HepG2 (cell line): ENCODE data around the gene RBSN.

Source experiments
- GZF1 ChIP-seq: sonication (generic); formaldehyde crosslinking; IDR thresholded peaks from 2 replicates; pipeline ENCODE4 v1.5.1; 2020; ENCODE audit warnings: mild to moderate bottlenecking, missing genetic modification reagents
- ZC3H4 ChIP-seq: sonication (generic); formaldehyde crosslinking; IDR thresholded peaks from 2 replicates; pipeline ENCODE4 v1.4.0; 2020; ENCODE audit warnings: missing genetic modification reagents, borderline replicate concordance

DNA sequence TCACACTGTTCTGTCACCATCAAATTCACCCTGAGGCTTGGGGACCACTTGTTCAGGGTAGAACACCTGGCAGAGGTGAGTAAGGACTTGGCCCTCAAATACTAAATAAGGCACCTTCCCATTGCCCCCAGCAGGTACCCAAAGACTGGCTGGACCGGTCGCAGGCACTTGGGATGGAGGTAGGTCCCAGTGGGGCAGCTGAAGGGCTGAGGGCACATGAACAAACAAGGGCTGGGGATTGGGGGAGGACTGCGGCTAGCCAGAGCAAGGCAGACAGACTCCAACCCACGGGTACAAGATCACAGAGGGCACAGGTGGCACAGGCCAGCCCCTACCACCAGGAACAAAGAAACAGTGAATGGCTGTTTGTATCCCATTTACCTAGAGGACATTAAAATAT lies 35.7 kb downstream of the RBSN start:
- no peak for TF ChIP-seq GZF1
- no peak for TF ChIP-seq ZC3H4
